ENCODE measurements around the gene TP73.

GRCh38 chr1:3763351-3764125 lies 111.2 kb downstream of the TP73 start:
- TF ChIP-seq POLR2A (IDR thresholded peaks at IDR 0.05), result no peak
- TF ChIP-seq CTCF (IDR thresholded peaks at IDR 0.05), result no peak

Data from right lobe of liver (tissue), 4 donors.